K562 (cell line): Measurements from ENCODE around the gene ICAM2. TPM values are rescaled to one million over a fixed set of nuclear protein-coding genes. Genes with fewer than 3 reads are reported as not detected.

Experiments
- ATAC-seq: fragments of 200-7000 bp; cut with Tn5 transposase; 3 replicates; pipeline ENCODE4 v1.9.1; 2020; ENCODE audit warnings: moderate library complexity
- BruUV-seq: library from RNA; stranded (reverse); fragments of 400-500 nt; replicated peaks from 2 replicates; lab custom pipeline; 2021; lab: Mats Ljungman, UMichigan
- CTCF ChIA-PET: fragments of 300-600 bp; formaldehyde crosslinking; extraction: SDS; loops from one replicate; lab custom pipeline; 2021; ENCODE audit warnings: low intra/inter-chr PET ratio; lab: Yijun Ruan, JAX
- POLR2A ChIA-PET: fragments of 300-600, 350-650 bp; sonication (Branson Sonifier 250); formaldehyde crosslinking; extraction: SDS; loops from one replicate; lab custom pipeline; 2021; ENCODE audit warnings: antibody characterized with exemption, inconsistent platforms; lab: Yijun Ruan, JAX
- DNase-seq, 4 experiments: peaks; one replicate each; pipeline versions ENCODE4 v3.0.0 to v3.0.0-alpha.2; 2011 to 2018; ENCODE audit warnings: low spot score in 3 of 4, mixed read lengths in 3 of 4; ENCODE audit errors: extremely low read depth in 1 of 4
- FAIRE-seq: peaks from 2 replicates; lab custom pipeline; 2011; peaks lifted over from hg19 to GRCh38; lab: Jason Lieb, UNC
- H2AFZ ChIP-seq: 2 replicates; pipeline ENCODE4 v1.6.0; 2011; ENCODE audit warnings: low read depth, low read length, control low read depth, inconsistent platforms
- H3K27ac ChIP-seq: fragments of 200-600 bp; 3 replicates; pipeline ENCODE4 v1.8.0; 2011; ENCODE audit warnings: low read depth, mild to moderate bottlenecking, control low read depth, inconsistent platforms, low read length, moderate library complexity, mixed read lengths; ENCODE audit errors: extremely low read depth
- H3K27me3 ChIP-seq, 2 experiments: fragments of 300-600 bp in 1 of 2; 2 replicates in 1 of 2; 3 replicates in 1 of 2; pipeline versions ENCODE4 v1.6.0 to v1.8.0; 2011; ENCODE audit warnings: inconsistent platforms in 2 of 2, low read length in 2 of 2, mild to moderate bottlenecking in 1 of 2, mixed read lengths in 1 of 2, moderate library complexity in 1 of 2; ENCODE audit not compliant: control insufficient read depth in 2 of 2, insufficient read depth in 2 of 2
- H3K36me3 ChIP-seq: fragments of 300-600 bp; 3 replicates; pipeline ENCODE4 v1.8.0; 2011; ENCODE audit warnings: mild to moderate bottlenecking, low read length, inconsistent platforms; ENCODE audit not compliant: control insufficient read depth, insufficient read depth
- H3K4me1 ChIP-seq, 2 experiments: fragments of 200-600 bp in 1 of 2; replicated peaks in 1 of 2; 2 replicates in 1 of 2; 3 replicates in 1 of 2; pipeline versions ENCODE4 v1.5.1 to v1.8.0; 2011; ENCODE audit warnings: inconsistent platforms in 2 of 2, low read length in 2 of 2, mild to moderate bottlenecking in 1 of 2, mixed read lengths in 1 of 2, moderate library complexity in 1 of 2; ENCODE audit not compliant: control insufficient read depth in 2 of 2, insufficient read depth in 2 of 2
- H3K4me2 ChIP-seq: 2 replicates; pipeline ENCODE4 v1.6.1; 2011; ENCODE audit warnings: low read length, control low read depth, inconsistent platforms, mixed read lengths; ENCODE audit not compliant: insufficient read depth
- H3K4me3 ChIP-seq: fragments of 200-600 bp; sonication (generic), shearing (Covaris generic); 2 replicates; pipeline ENCODE4 v1.5.1; 2016; ENCODE audit warnings: control low read depth, inconsistent platforms
- H3K79me2 ChIP-seq: fragments of 200-600 bp; 3 replicates; pipeline ENCODE4 v1.8.0; 2011; ENCODE audit warnings: low read length, inconsistent platforms; ENCODE audit not compliant: control insufficient read depth, insufficient read depth
- H3K9ac ChIP-seq, 2 experiments: 2 replicates each; pipeline versions ENCODE4 v1.6.0 to v1.6.1; 2011; ENCODE audit warnings: low read depth in 2 of 2, low read length in 2 of 2, control low read depth in 1 of 2, inconsistent platforms in 1 of 2, mild to moderate bottlenecking in 1 of 2, mixed read lengths in 1 of 2; ENCODE audit not compliant: insufficient read depth in 1 of 2
- H3K9me1 ChIP-seq: one replicate; pipeline ENCODE4 v1.6.0; 2011; ENCODE audit warnings: inconsistent platforms, mild to moderate bottlenecking, low read length, moderate library complexity; ENCODE audit not compliant: control insufficient read depth, insufficient read depth
- H3K9me3 ChIP-seq: replicated peaks from 2 replicates; pipeline ENCODE4 v1.5.1; 2011; ENCODE audit warnings: low read depth, low read length, inconsistent platforms; ENCODE audit not compliant: control insufficient read depth, insufficient read depth
- H4K20me1 ChIP-seq: replicated peaks from 2 replicates; pipeline ENCODE4 v1.6.1; 2011; ENCODE audit warnings: low read length, inconsistent platforms, mixed read lengths; ENCODE audit not compliant: control insufficient read depth, insufficient read depth
- CC2D1A ChIP-seq: fragments of 450-650 bp; IDR thresholded peaks from 2 replicates; pipeline ENCODE4 v1.6.1; 2017; ENCODE audit warnings: mild to moderate bottlenecking
- CEBPB ChIP-seq: fragments of 450-650 bp; IDR thresholded peaks from 2 replicates; pipeline ENCODE4 v1.6.1; 2016; ENCODE audit warnings: missing genetic modification characterization, missing compliant biosample characterization
- HDGF ChIP-seq: fragments of 450-650 bp; IDR thresholded peaks from 2 replicates; pipeline ENCODE4 v1.6.1; 2016
- MAZ ChIP-seq, 2 experiments: fragments of 450-650 bp in 1 of 2; sonication (generic) in 1 of 2; formaldehyde crosslinking; IDR thresholded peaks in 1 of 2; conservative IDR thresholded peaks in 1 of 2; 2 replicates each; pipeline versions ENCODE4 v1.4.0 to v1.5.0; 2020; ENCODE audit warnings: mild to moderate bottlenecking in 1 of 2, missing genetic modification reagents in 1 of 2
- NFATC3 ChIP-seq: fragments of 450-650 bp; IDR thresholded peaks from 2 replicates; pipeline ENCODE4 v1.6.1; 2017; ENCODE audit warnings: mild to moderate bottlenecking
- RBFOX2 ChIP-seq: fragments of 200-400 bp; formaldehyde crosslinking; IDR thresholded peaks from 2 replicates; pipeline ENCODE4 v1.6.1; 2017; ENCODE audit warnings: low read depth, mild to moderate bottlenecking, low read length, moderate library complexity
- U2AF1 ChIP-seq: fragments of 200-400 bp; formaldehyde crosslinking; optimal IDR thresholded peaks from 2 replicates; pipeline ENCODE3; 2017; ENCODE audit warnings: mild to moderate bottlenecking, low read depth, low read length, moderate library complexity
- ZNF197 ChIP-seq: fragments of 200-800 bp; sonication (Bioruptor generic); IDR thresholded peaks from 2 replicates; pipeline ENCODE4 v1.6.1; 2016; ENCODE audit warnings: low read depth, missing genetic modification characterization, missing compliant biosample characterization
- ZNF398 ChIP-seq: fragments of 250-450 bp; sonication (Bioruptor Pico); IDR thresholded peaks from 2 replicates; pipeline ENCODE4 v1.8.0; 2021; ENCODE audit warnings: moderate library complexity, mild to moderate bottlenecking, inconsistent platforms
- WGBS: fragments of 100-300 bp; shearing (Covaris generic); methylation state at CpG from one replicate; pipeline ENCODE4 v1.1.6; 2016; ENCODE audit warnings: low coverage, mixed read lengths; ENCODE audit not compliant: insufficient coverage; ENCODE audit errors: missing lambda C conversion rate; 5-methylcytosine and 5-hydroxymethylcytosine counted together
- in situ Hi-C: fragments of 300-500 bp; cut with MboI; formaldehyde crosslinking; loops from 4 replicates; pipeline ENCODE4 v1.15.0; 2018; ENCODE audit warnings: inconsistent platforms, mixed read lengths
- intact Hi-C: fragments of 100-400 bp; cut with micrococcal nuclease; formaldehyde crosslinking; loops from 2 replicates; pipeline ENCODE4 v1.14.2; 2022
- polyA plus RNA-seq, 8 experiments: library from polyadenylated mRNA; depleted of rRNA in 4 of 8; stranded (reverse) in 5 of 8; unstranded in 3 of 8; fragments of >200 nt; fragmentation: Nextera tagmentation in 2 of 8; fragmentation: Illumina TruSeq in 1 of 8; extraction: Ambion mirVana in 2 of 8; extraction: Trizol in 1 of 8; gene quantifications; 2 replicates each; pipeline versions ENCODE4 v1.2.1 to v1.2.3, GENCODE V29; 2011 to 2014; ENCODE audit warnings: inconsistent platforms in 1 of 8, missing spikeins in 1 of 8
- total RNA-seq, 7 experiments: library from RNA; depleted of rRNA in 6 of 7; stranded (reverse); fragments of >200 nt in 6 of 7; fragmentation: Illumina TruSeq in 2 of 7; extraction: Trizol in 2 of 7; gene quantifications; 2 replicates each; pipeline versions ENCODE4 v1.2.1 to v1.2.3, GENCODE V29; 2011 to 2021; ENCODE audit warnings: low replicate concordance in 1 of 7
- TF ChIP-seq, protein P1 (sequence below): fragments of 250-450 bp; sonication (Bioruptor Pico); IDR thresholded peaks from 2 replicates; pipeline ENCODE4 v1.4.0; 2020; ENCODE audit warnings: mild to moderate bottlenecking

ICAM2 gene
- total and polyA plus RNA-seq, 9 of the 15 experiments (the other 6 are each of a cell fraction or from before 2014, with no cell fraction given), result 37.9 to 89.4 (median 60.6) TPM

DNA sequence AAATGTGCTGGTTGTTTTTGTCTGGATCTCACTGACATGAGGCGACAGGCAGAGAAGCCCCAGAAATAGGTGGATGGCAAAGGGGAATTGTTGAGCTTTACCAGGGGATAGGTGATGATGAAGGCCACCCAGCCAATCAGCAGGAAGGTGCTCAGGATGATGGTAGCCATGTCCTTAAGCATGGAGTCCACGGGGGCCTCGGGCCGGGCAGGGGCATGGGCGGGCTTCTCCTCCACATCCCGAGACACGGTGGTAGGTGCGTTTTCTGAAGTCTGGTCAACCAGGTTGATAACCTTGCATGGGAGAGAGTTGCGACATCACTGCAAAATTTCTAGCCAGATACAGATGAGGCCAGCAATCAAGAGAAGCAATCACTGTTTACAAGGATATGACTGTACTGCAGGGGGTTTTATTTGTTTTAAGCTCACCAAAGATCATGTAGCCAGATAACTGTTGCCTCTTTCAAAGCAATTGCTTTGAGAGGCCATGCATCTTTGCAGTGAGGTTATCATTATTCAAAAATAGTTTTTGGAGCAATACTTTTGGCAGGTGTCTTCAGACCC lies 37.3 kb upstream of the ICAM2 start (continued):
- no peak for TF ChIP-seq ZNF398 (CRISPR knock-in tag)
- TF ChIP-seq HDGF, result no peak
- peak; percentile 88 for TF ChIP-seq CEBPB (tag)
- no peak for TF ChIP-seq RBFOX2
- TF ChIP-seq CC2D1A, result no peak

GRCh38 chr17:64056269-64057005 lies 36.0 kb upstream of the ICAM2 start:
- no peak for TF ChIP-seq MAZ (CRISPR knock-in tag; conservative IDR thresholded peaks at IDR 0.05 in 1 of 2, IDR thresholded peaks at IDR 0.05 in 1 of 2)
- TF ChIP-seq ZNF197 (CRISPR knock-in tag), result no peak
- no peak for TF ChIP-seq NFATC3
- no peak for TF ChIP-seq U2AF1
- TF ChIP-seq, protein P1, sequence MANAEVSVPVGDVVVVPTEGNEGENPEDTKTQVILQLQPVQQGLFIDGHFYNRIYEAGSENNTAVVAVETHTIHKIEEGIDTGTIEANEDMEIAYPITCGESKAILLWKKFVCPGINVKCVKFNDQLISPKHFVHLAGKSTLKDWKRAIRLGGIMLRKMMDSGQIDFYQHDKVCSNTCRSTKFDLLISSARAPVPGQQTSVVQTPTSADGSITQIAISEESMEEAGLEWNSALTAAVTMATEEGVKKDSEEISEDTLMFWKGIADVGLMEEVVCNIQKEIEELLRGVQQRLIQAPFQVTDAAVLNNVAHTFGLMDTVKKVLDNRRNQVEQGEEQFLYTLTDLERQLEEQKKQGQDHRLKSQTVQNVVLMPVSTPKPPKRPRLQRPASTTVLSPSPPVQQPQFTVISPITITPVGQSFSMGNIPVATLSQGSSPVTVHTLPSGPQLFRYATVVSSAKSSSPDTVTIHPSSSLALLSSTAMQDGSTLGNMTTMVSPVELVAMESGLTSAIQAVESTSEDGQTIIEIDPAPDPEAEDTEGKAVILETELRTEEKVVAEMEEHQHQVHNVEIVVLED (CRISPR knock-in tag), result no peak
- Histone ChIP-seq H3K79me2 (no peaks in the 10 kb centered on the region), H3K36me3 (peaks cover 31% of the 10 kb centered on the region; the same call in 2 of the 3 replicates), H3K27ac (no peak overlapping the region), H4K20me1 (no peaks in the 10 kb centered on the region), H3K4me2 (no peak overlapping the region), H3K9me3 (no peaks in the 10 kb centered on the region), H2AFZ (no peak overlapping the region), H3K9ac (no peak overlapping the region), H3K4me3 (no peak overlapping the region), H3K27me3 (no peaks in the 10 kb centered on the region), H3K4me1 (no peaks in the 10 kb centered on the region), H3K9me1 (no peaks in the 10 kb centered on the region)
- in situ Hi-C loops, result no loop called here
- FAIRE-seq, result no peak
- no peak for DNase-seq
- POLR2A ChIA-PET, result interaction anchor here (0.5 to 0.8 kb wide), 3 partner anchors 33 to 89 kb away, joined by 3 read pairs; no protein-coding TSS in a partner anchor
- CTCF ChIA-PET, result no interaction called here
- 0 out of 3 replicates have a peak, but pooled peaks have one; percentile 20 for ATAC-seq
- 61% methylated on average over 11 of the region's 12 CpGs for WGBS
- intact Hi-C loops, result no loop called here
- no TSS peak for BruUV-seq
